ENCODE data around the gene SNAP23. TPM values are rescaled to one million over a fixed set of nuclear protein-coding genes. Genes with fewer than 3 reads are reported as not detected.

The SNAP23 gene
- polyA plus RNA-seq, 3 donors = 104 to 198 (median 187) TPM

DNA sequence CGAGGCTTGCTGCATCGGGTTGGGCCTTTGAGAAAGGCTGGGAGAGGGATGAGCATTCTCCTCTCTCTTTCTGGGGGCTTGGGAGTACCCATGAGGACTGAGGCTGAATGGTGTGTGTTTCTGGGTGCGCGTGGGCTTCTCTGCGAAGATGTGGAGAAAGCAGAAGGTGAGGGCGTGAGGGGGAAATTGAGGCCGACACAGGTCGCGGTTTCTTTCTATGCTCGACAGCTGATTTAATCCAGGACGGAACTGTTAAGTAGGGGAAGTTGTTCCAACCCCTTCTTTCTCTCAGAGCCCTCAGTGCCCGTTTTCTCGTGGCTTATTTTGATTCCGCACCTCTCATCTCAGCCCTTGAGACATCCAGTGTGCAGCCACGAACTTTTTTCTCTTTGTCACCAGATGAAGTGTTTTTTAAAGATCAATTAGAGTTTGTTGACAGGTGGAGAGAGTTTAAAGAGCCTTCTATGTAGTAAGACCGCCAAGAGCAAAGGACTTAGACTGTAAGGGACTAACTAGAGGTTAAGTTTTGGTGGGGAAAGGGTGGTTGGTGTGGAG is 80.7 kb downstream of the SNAP23 start:
- intact Hi-C loops (cut with micrococcal nuclease) = no loop called here
- no peaks in the 10 kb centered on the region for H4K20me1 ChIP-seq (ENCODE audit: insufficient read depth, low read length)
- peak in 2 of 3 donors; percentile 5 to 29 for DNase-seq
- H3K4me3 ChIP-seq (replicated peaks in 1 of 3; ENCODE audit: low read depth in 2 of 3, low read length in 3 of 3) = peak overlapping the region; percentile 45 to 80 (median 61)
- Mint-ChIP-seq H3K27ac (peak overlapping the region in 3 of 7 donors; percentile 26 to 90 (median 55)), H3K36me3 (no peaks in the 10 kb centered on the region), H3K4me1 (peaks cover 24% of the 10 kb centered on the region), H3K27me3 (ENCODE audit: low read depth in 3 of 3) (peaks cover 44 to 61% (median 52%) of the 10 kb centered on the region in 3 donors), H3K9me3 (peaks cover 0 to 1% (median 0%) of the 10 kb centered on the region in 7 donors), H3K4me3 (peak overlapping the region; percentile 95 to 97)
- H3K9ac ChIP-seq (ENCODE audit: insufficient read depth, low read length, poor library complexity, severe bottlenecking) = peak overlapping the region; percentile 30
- TF ChIP-seq, protein P1, sequence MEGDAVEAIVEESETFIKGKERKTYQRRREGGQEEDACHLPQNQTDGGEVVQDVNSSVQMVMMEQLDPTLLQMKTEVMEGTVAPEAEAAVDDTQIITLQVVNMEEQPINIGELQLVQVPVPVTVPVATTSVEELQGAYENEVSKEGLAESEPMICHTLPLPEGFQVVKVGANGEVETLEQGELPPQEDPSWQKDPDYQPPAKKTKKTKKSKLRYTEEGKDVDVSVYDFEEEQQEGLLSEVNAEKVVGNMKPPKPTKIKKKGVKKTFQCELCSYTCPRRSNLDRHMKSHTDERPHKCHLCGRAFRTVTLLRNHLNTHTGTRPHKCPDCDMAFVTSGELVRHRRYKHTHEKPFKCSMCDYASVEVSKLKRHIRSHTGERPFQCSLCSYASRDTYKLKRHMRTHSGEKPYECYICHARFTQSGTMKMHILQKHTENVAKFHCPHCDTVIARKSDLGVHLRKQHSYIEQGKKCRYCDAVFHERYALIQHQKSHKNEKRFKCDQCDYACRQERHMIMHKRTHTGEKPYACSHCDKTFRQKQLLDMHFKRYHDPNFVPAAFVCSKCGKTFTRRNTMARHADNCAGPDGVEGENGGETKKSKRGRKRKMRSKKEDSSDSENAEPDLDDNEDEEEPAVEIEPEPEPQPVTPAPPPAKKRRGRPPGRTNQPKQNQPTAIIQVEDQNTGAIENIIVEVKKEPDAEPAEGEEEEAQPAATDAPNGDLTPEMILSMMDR (IDR thresholded peaks at IDR 0.05) = no peak
- peaks cover 21 to 34% of the 10 kb centered on the region in 2 donors for H3K27me3 ChIP-seq (ENCODE audit: control insufficient read depth in 2 of 2, insufficient read depth in 2 of 2, low read length in 2 of 2)
- H3K36me3 ChIP-seq (replicated peaks in 1 of 2; ENCODE audit: control insufficient read depth in 1 of 2, insufficient read depth in 2 of 2, low read length in 2 of 2) = no peaks in the 10 kb centered on the region
- H2AFZ ChIP-seq (ENCODE audit: insufficient read depth, low read depth, low read length, poor library complexity, severe bottlenecking) = peak overlapping the region; percentile 90
- H3K9me3 ChIP-seq (replicated peaks in 1 of 2; ENCODE audit: control insufficient read depth in 1 of 2, insufficient read depth in 1 of 2, low read length in 2 of 2) = no peaks in the 10 kb centered on the region
- no peaks in the 10 kb centered on the region for H3K79me2 ChIP-seq (ENCODE audit: insufficient read depth, low read length)
- 11% methylated on average over 4 of the region's 16 CpGs for WGBS (ENCODE audit: insufficient coverage)
- no peak overlapping the region for H3K27ac ChIP-seq (ENCODE audit: low read depth in 1 of 2, low read length in 2 of 2)
- peaks cover 19 to 25% of the 10 kb centered on the region in 2 donors for H3K4me1 ChIP-seq (ENCODE audit: control insufficient read depth in 1 of 2, insufficient read depth in 2 of 2, low read length in 2 of 2)
- peak overlapping the region; percentile 97 for H3K4me2 ChIP-seq (replicated peaks; ENCODE audit: extremely low read depth, low read length, poor library complexity, severe bottlenecking)

DNA sequence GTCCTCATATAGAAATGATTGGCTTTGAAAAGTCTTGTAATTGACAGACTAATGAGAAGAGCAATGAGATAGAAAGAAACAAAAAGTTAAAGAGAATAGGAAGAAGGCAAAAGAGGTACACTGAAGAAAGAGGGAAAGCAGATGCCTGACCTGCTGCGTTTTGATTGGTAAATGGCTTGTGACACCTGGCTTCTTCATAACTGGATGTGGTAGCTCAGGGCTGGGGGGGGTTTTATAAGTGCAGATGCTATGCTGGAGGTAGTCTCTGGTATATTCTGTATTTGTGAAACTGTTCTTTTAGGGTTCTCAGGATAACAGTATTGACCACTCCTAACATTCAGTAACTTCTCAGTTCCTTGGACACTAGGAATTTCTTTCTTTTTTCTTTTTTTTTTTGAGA is 81.3 kb downstream of the SNAP23 start:
- TF ChIP-seq, protein P1 (IDR thresholded peaks at IDR 0.05) = no peak
- no peak overlapping the region for H3K27ac ChIP-seq (ENCODE audit: low read depth in 1 of 2, low read length in 2 of 2)
- no peak for DNase-seq
- Mint-ChIP-seq H3K36me3 (no peaks in the 10 kb centered on the region), H3K4me3 (peak overlapping the region in 1 of 2 donors; percentile 95), H3K27me3 (ENCODE audit: low read depth in 3 of 3) (peaks cover 45 to 66% (median 56%) of the 10 kb centered on the region in 3 donors), H3K4me1 (peaks cover 31% of the 10 kb centered on the region), H3K27ac (no peak overlapping the region), H3K9me3 (peaks cover 0 to 1% (median 0%) of the 10 kb centered on the region in 7 donors)
- intact Hi-C loops (cut with micrococcal nuclease) = no loop called here
- no peaks in the 10 kb centered on the region for H3K79me2 ChIP-seq (ENCODE audit: insufficient read depth, low read length)
- no peaks in the 10 kb centered on the region for H4K20me1 ChIP-seq (ENCODE audit: insufficient read depth, low read length)
- no peak overlapping the region for H2AFZ ChIP-seq (ENCODE audit: insufficient read depth, low read depth, low read length, poor library complexity, severe bottlenecking)
- no peaks in the 10 kb centered on the region for H3K9me3 ChIP-seq (replicated peaks in 1 of 2; ENCODE audit: control insufficient read depth in 1 of 2, insufficient read depth in 1 of 2, low read length in 2 of 2)
- WGBS (ENCODE audit: insufficient coverage) = 61% methylated on average over 1 of the region's 1 CpG
- no peak overlapping the region for H3K9ac ChIP-seq (ENCODE audit: insufficient read depth, low read length, poor library complexity, severe bottlenecking)
- no peaks in the 10 kb centered on the region for H3K36me3 ChIP-seq (replicated peaks in 1 of 2; ENCODE audit: control insufficient read depth in 1 of 2, insufficient read depth in 2 of 2, low read length in 2 of 2)
- H3K4me3 ChIP-seq (replicated peaks in 1 of 3; ENCODE audit: low read depth in 2 of 3, low read length in 3 of 3) = no peak overlapping the region
- H3K4me2 ChIP-seq (replicated peaks; ENCODE audit: extremely low read depth, low read length, poor library complexity, severe bottlenecking) = no peak overlapping the region
- peaks cover 24 to 31% of the 10 kb centered on the region in 2 donors for H3K4me1 ChIP-seq (ENCODE audit: control insufficient read depth in 1 of 2, insufficient read depth in 2 of 2, low read length in 2 of 2)
- peaks cover 21 to 35% of the 10 kb centered on the region in 2 donors for H3K27me3 ChIP-seq (ENCODE audit: control insufficient read depth in 2 of 2, insufficient read depth in 2 of 2, low read length in 2 of 2)

Measured in CD14-positive monocyte (primary cell).